RPMI7951 (cell line): ENCODE data around the gene PKLR. TPM values are rescaled to one million over a fixed set of nuclear protein-coding genes. Genes with fewer than 3 reads are reported as not detected.
"Not testable (repeated sequence)": the region's sequence is repeated elsewhere in the genome, so short reads cannot be mapped to it uniquely, and the experiment has no call there.

Experiments
- DNase-seq: peaks from one replicate; pipeline ENCODE4 v3.0.0-alpha.2; 2012; ENCODE audit warnings: low read depth
- total RNA-seq: library from RNA; depleted of rRNA; stranded (reverse); fragments of >200 nt; shearing (Covaris generic); gene quantifications from 2 replicates; pipeline ENCODE4 v1.2.3, GENCODE V29; 2014; rRNA removed

PKLR gene
- total RNA-seq, 1 experiment from 2014 or later: not detected

GRCh38 chr1:155255243-155256007 is 45.8 kb downstream of the PKLR start, which contains the start of gene ENTREP3:
Gene ENTREP3 (minus strand): TSS chr1:155255483. CDS start chr1:155254877, 606 bp downstream.
- DNase-seq: peak; percentile 79

- DNase-seq: no peak
Observed at GRCh38 chr1:155254714-155255242, 46.5 kb downstream of the PKLR start.

GRCh38 chr1:155254228-155254713 is 47.0 kb downstream of the PKLR start:
- DNase-seq: no peak

GRCh38 chr1:155253797-155254196 is 47.4 kb downstream of the PKLR start:
- DNase-seq: no peak

- DNase-seq: no peak
Observed at GRCh38 chr1:155253208-155253607, 48.0 kb downstream of the PKLR start.

- no peak for DNase-seq
Observed at GRCh38 chr1:155251566-155251965, 49.7 kb downstream of the PKLR start.

GRCh38 chr1:155250633-155251449 is 50.4 kb downstream of the PKLR start:
- peak; percentile 82 for DNase-seq

- DNase-seq: no peak
Observed at GRCh38 chr1:155250246-155250632, 51.0 kb downstream of the PKLR start.

- DNase-seq: no peak
Observed at GRCh38 chr1:155247667-155248553, 53.3 kb downstream of the PKLR start.

- not testable (repeated sequence) for DNase-seq
Observed at GRCh38 chr1:155246796-155247195, 54.4 kb downstream of the PKLR start.

- no peak for DNase-seq
Observed at GRCh38 chr1:155245163-155245524, 56.1 kb downstream of the PKLR start.

GRCh38 chr1:155244368-155245162 is 56.7 kb downstream of the PKLR start:
- peak; percentile 99 for DNase-seq

- DNase-seq: no peak
Observed at GRCh38 chr1:155242805-155243358, 58.4 kb downstream of the PKLR start.

- peak; percentile 37 for DNase-seq
Observed at GRCh38 chr1:155241841-155242264, 59.4 kb downstream of the PKLR start.

- DNase-seq: peak; percentile 86
Observed at GRCh38 chr1:155241069-155241679, 60.1 kb downstream of the PKLR start.

Other genes with a start within 250 kb of the PKLR start
- gene EFNA4, start 237.7 kb downstream of the PKLR start, total RNA-seq: 4.7 and 5.8 TPM in 2 replicates
- gene EFNA3, start 222.6 kb downstream of the PKLR start, total RNA-seq: 0.48 and 0.68 TPM in 2 replicates
- 0.59 and 2.5 TPM in 2 replicates for gene EFNA1, start 173.6 kb downstream of the PKLR start, total RNA-seq
- 24.2 and 32.5 TPM in 2 replicates for gene SLC50A1, start 165.6 kb downstream of the PKLR start, total RNA-seq
- gene DPM3, start 160.9 kb downstream of the PKLR start, total RNA-seq: 65.8 and 168 TPM in 2 replicates
- gene KRTCAP2, start 128.1 kb downstream of the PKLR start, total RNA-seq: 169 and 172 TPM in 2 replicates
- gene TRIM46, start 127.6 kb downstream of the PKLR start, total RNA-seq: 2.3 and 2.9 TPM in 2 replicates
- 4.1 and 8.1 TPM in 2 replicates for gene THBS3, start 93.5 kb downstream of the PKLR start, total RNA-seq
- gene MTX1, start 92.7 kb downstream of the PKLR start, total RNA-seq: 88.3 and 97.7 TPM in 2 replicates
- gene ENTREP3, start 46.0 kb downstream of the PKLR start, total RNA-seq: 3.2 and 4.2 TPM in 2 replicates
- 69.0 and 73.9 TPM in 2 replicates for gene SCAMP3, start 39.1 kb downstream of the PKLR start, total RNA-seq
- gene CLK2, start 27.9 kb downstream of the PKLR start, total RNA-seq: 13.1 and 20.8 TPM in 2 replicates
- gene HCN3, start 24.0 kb downstream of the PKLR start, total RNA-seq: 0.36 and 0.59 TPM in 2 replicates
- 148 and 166 TPM in 2 replicates for gene FDPS, start 7.4 kb upstream of the PKLR start, total RNA-seq
- 25.1 and 26.2 TPM in 2 replicates for gene RUSC1, start 19.5 kb upstream of the PKLR start, total RNA-seq